ENCODE measurements around the gene GRB10.
"Not testable (repeated sequence)": the region's sequence is repeated elsewhere in the genome, so short reads cannot be mapped to it uniquely, and the experiment has no call there.

DNA sequence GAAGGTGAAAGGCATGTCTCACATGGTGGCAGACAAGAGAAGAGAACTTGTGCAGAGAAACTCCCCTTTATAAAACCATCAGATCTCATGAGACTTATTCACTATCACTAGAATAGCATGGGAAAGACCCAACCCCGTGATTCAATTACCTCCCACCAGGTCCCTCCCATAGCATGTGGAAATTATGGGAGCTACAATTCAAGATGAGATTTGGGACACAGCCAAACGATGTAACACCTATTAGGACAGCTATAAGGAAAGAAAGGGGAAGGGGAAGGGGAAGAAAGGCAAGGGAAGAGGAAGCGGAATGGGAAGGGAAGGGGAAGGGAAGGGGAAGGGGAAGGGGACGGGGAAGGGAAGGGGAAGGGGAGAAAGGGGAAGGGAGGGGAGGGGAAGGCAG is 9.6 kb downstream of the GRB10 start:
- TF ChIP-seq POLR2A (IDR thresholded peaks at IDR 0.05): not testable (repeated sequence)
- TF ChIP-seq, protein P1, sequence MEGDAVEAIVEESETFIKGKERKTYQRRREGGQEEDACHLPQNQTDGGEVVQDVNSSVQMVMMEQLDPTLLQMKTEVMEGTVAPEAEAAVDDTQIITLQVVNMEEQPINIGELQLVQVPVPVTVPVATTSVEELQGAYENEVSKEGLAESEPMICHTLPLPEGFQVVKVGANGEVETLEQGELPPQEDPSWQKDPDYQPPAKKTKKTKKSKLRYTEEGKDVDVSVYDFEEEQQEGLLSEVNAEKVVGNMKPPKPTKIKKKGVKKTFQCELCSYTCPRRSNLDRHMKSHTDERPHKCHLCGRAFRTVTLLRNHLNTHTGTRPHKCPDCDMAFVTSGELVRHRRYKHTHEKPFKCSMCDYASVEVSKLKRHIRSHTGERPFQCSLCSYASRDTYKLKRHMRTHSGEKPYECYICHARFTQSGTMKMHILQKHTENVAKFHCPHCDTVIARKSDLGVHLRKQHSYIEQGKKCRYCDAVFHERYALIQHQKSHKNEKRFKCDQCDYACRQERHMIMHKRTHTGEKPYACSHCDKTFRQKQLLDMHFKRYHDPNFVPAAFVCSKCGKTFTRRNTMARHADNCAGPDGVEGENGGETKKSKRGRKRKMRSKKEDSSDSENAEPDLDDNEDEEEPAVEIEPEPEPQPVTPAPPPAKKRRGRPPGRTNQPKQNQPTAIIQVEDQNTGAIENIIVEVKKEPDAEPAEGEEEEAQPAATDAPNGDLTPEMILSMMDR (IDR thresholded peaks at IDR 0.05): not testable (repeated sequence)

Data from testis (tissue), 2 donors.